OCI-M1 (cell line): ENCODE results near the gene ZNF232.
A peak's percentile ranks its signal among the peaks of the same experiment; 100 is the strongest.
"Not testable (repeated sequence)": the region's sequence is repeated elsewhere in the genome, so short reads cannot be mapped to it uniquely, and the experiment has no call there.

Experiments used
- DNase-seq: peaks from one replicate; lab custom pipeline; 2025; lab: John Stamatoyannopoulos, UW

Gene ZNF232

DNA sequence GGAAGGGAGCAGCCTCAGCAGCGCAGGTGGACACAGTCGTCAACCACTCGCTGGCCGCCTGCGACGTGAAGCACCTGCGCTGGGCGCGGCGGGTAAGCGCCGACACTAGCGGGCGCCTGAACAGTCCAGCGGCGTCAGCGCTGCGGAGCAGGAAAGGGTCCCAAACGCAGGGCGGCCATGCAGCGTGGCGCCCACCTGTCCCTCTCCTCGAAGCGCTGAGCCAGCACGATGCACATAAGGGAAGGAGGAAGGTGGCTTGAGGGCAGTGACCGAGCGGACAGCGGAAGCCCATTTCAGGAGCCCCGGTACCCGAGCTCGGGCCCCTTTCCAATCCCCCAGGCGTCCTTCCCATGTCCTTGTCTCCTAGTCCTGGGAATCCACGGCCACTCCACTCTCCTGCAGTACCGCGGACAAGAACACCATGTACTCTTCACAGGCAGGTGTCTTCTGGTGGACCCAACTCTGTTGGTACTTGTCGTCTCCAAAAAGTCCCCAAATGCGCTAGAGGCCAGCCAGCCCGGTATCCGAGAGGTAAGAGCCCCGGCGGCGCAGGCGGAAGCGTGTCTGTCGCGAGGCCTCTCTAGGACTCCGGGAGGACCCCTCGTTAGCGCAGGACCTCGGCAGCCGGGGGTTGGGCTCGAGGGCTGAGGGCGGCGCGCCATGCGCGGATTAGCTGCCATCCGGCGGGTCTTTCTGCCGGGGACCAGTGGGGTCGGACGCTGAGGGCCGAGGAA is 14.4 kb downstream of the ZNF232 start:
- no peak for DNase-seq

DNA sequence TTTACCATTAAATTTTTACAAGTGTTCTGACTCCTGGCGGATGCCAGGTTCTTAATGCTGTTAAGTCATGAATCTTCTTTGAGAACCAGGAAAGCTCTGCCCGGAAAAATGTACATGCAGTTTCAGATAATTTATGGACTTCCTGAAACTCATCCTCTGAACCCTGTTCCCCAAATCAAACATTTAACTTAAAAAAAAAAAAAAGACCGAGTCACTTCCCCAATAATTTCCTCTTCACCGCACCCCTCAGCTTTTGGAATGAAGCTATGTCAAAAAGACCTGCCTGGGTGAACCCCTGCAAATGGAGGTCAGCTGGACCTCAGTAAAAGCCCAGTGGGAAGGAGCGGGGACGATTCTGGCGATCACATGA is 15.0 kb downstream of the ZNF232 start:
- DNase-seq: no peak

DNA sequence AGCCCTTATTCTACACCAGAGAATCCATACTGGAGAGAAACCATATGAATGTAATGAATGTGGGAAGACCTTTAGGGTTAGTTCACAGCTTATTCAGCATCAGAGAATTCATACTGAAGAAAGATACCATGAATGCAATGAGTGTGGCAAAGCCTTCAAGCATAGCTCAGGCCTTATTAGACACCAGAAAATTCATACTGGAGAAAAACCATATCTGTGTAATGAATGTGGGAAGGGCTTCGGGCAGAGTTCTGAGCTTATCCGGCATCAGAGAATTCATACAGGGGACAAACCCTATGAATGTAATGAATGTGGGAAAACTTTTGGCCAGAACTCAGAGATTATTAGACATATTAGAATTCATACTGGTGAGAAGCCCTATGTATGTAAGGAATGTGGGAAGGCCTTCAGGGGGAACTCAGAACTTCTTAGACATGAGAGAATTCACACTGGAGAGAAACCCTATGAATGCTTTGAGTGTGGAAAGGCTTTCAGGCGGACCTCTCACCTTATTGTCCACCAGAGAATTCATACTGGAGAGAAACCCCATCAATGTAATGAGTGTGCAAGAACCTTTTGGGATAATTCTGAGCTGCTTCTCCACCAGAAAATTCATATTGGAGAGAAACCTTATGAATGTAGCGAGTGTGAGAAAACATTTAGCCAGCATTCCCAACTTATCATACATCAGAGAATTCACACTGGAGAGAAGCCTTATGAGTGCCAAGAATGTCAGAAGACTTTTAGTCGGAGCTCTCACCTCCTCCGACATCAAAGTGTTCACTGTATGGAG is 19.3 kb downstream of the ZNF232 start:
- no peak for DNase-seq

DNA sequence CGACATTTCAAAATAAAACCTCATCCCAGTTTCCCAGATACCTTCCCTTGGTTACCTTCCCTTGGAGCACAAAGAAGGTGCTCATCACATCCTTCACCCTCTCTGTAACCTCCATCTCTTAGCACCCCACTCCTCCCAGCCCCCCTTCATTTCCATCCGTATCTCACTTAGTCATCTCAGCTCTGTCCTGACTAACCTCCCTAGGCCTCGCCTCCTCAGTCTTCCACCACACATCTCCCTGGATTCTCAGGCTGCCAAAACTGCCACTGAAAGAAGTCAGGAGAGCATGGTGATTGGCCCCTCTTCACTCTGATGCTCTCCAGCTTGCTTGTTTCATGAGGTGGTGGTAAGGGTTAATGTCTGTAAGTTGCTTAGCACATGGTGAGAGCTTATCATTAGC is 31.1 kb downstream of the ZNF232 start:
- no peak for DNase-seq

DNA sequence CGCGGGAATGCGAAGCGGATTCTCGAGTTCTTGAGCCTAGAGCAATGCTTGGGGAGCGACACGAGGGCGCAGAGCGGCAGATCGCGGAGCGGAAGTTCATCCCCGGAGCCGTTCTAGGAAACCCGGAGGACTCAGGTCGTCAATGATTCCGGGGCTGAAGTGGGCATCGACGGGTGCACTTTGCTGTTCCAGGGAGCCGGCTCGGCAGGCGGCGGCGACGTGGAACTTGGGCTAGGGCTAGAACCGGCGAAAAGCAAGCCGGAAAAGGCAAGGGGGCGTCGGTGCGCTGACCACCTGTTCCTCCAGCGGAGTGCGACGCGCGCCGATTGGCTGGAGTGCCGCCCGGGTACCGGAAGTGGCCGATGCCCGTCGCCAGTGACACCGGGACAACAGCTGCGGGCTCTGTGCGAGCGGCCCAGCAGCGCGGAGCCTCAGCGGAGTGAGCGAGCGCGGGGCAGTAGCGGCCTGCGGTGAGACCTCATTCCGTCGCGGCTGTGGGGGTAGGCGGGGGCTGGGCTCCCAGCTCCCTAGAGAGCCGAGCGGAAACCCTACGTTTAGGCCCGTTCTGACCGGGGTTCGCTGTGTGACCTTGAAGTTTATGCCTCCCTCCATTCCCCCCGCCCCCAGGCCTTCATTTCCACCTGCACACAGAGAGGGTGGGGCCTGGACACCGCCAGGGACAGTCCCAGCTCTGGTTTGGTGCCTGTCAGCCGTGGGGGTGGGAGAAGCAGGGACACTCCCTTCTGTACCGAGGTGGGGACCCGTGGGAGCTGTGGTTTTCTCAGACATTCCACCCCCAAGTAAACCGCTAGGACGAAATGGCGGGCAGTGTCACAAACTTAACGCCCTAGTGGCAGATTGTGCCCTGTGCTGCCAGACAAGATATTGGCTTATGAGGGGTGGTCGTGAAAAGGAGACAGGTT is 33.3 kb downstream of the ZNF232 start, which contains the start of gene ZFP3:
ZFP3 (plus strand) TSS at position 362 of the 923 bp plus-strand sequence. CDS start 13,038 bp downstream, outside the sequence.
- DNase-seq: peak; percentile 98

DNA sequence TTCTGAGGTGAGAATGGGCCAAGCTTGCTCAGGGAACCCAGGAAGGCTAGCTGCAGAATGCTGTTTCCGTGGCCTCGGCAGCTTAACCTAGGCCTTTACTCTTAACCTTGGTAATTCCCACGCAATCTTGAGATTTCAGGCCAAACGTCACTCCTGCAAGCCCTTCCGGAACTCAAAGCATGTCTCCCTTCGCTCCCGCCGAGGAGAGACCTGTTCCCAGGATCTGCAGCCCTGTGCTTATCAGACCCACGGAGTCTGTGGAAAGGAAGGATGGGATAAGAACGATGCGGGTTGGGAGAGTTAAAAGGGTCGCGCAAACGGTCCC is 33.9 kb downstream of the ZNF232 start:
- DNase-seq: no peak

DNA sequence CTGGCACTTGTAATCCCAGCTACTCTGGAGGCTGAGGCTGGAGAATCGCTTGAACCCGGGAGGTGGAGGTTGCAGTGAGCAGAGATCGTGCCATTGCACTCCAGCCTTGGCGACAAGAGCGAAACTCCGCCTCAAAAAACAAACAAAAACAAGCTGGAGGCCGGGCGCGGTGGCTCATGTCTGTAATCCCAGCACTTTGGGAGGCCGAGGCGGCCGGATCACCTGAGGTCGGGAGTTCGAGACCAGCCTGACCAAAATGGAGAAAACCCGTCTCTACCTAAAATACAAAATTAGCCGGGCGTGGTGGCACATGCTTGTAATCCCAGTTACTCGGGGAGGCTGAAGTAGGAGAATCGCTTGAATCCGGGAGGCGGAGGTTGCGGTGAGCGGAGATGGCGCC is 34.4 kb downstream of the ZNF232 start:
- not testable (repeated sequence) for DNase-seq

DNA sequence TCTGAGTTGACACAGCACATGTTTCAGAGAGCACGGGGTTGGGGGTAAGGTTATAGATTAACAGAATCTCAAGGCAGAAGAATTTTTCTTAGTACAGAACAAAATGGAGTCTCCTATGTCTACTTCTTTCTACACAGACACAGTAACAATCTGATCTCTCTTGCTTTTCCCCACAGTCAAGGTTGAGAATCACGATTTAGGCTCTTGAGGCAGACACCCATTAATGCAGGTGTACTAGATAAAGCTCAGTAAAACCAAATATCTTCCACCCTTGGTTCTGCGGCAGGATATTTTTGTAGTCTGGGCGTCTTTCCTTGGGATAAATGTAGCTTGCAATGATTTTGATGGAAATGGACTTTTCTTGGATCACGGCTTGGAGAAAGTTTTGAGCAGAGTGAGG is 36.2 kb downstream of the ZNF232 start:
- not testable (repeated sequence) for DNase-seq

DNA sequence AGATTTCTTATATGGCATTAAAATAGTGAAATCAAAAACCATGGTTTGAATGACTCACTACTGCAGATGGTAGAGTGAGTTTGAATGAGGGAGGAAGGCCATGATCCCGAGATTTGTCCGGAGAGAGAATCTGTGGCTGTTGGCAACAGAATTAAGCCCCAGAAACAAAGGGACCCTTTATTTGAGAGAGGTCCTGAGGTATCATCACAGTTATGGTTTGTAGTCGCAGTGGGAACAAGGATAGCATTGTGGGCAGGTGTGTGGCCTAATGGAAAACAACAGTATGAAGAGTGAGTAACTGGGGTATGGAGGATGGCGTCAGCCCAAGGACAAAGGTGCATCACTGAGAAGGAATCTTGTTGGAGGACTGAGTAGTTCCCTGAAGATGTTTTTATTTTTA is 42.0 kb downstream of the ZNF232 start:
- no peak for DNase-seq

DNA sequence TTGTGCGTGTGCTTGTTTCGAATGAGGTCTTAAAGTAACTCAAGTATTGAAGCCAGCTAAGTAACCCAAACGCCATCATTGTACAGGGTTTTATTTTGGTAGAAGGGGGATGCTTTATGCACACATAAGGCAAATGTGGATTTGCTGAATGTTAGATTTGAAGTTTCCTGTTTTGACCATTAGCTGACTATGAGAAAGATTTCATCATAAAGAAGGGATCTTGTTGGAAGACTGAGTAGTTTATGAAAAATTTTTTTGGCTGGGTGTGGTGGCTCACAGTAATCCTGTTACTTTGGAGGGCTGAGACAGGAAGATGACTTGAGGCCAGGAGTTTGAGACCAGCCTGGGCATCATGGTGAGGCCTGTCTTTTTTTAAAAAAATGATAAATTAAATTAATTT is 43.4 kb downstream of the ZNF232 start:
- DNase-seq: no peak

DNA sequence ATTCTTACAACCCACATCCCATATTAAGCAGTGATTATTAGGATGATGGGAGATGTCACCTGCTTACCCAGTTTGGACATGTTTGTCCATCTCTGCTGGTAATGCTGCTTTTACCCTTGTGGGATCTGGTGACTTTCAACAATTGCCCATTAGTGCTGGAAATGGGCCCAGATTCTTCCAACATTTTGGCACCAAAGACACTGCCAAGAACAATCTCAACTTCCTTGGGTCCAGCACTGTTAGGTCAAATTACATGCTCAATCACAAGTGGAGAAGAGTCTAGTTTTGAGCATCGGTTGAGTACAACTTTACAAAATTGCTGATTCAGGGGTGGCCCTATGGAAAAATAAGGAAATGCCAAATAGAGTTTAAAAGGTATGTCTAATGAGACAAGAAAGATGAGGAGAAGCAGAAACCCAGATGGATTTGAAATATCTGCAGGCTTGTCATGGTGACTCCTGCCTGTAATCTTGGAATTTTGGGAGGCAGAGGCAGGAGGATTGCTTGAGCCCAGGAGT is 46.4 kb downstream of the ZNF232 start:
- no peak for DNase-seq
